GM12878 (cell line): ENCODE results near the gene EP400. TPM values are rescaled to one million over a fixed set of nuclear protein-coding genes. Genes with fewer than 3 reads are reported as not detected.

ENCODE experiments used
- ATAC-seq: fragments of 200-7000 bp; cut with Tn5 transposase; 3 replicates; pipeline ENCODE4 v1.9.1; 2020; ENCODE audit warnings: mild to moderate bottlenecking, moderate library complexity
- BruUV-seq: library from RNA; stranded (reverse); fragments of 400-500 nt; replicated peaks from 2 replicates; lab custom pipeline; 2021; lab: Mats Ljungman, UMichigan
- CTCF ChIA-PET: fragments of 300-600 bp; sonication (Branson Sonifier 250); formaldehyde crosslinking; extraction: SDS; loops from one replicate; lab custom pipeline; 2021; ENCODE audit warnings: inconsistent platforms; lab: Yijun Ruan, JAX
- POLR2A ChIA-PET: fragments of 350-600 bp; formaldehyde crosslinking; extraction: SDS; loops from one replicate; lab custom pipeline; 2021; ENCODE audit warnings: inconsistent platforms; lab: Charles Lee
- RAD21 ChIA-PET: fragments of 300-600 bp; sonication (Branson Sonifier 250); formaldehyde crosslinking; loops from one replicate; lab custom pipeline; 2023; ENCODE audit warnings: antibody characterized with exemption; ENCODE audit not compliant: unreplicated experiment; lab: Charles Lee
- SMC1A ChIA-PET: fragments of 300-600 bp; sonication (Branson Sonifier 250); formaldehyde crosslinking; loops from one replicate; lab custom pipeline; 2023; ENCODE audit not compliant: unreplicated experiment, uncharacterized antibody; lab: Charles Lee
- DNase-seq: peaks from one replicate; pipeline ENCODE4 v3.0.0-alpha.2; 2011; ENCODE audit warnings: low read depth, low spot score
- FAIRE-seq: peaks from 3 replicates; lab custom pipeline; 2011; peaks lifted over from hg19 to GRCh38; lab: Jason Lieb, UNC
- H2AFZ ChIP-seq: 2 replicates; pipeline ENCODE4 v1.6.0; 2011; ENCODE audit warnings: low read depth, low read length, control low read depth; ENCODE audit not compliant: control insufficient read depth
- H3K27ac ChIP-seq: 2 replicates; pipeline ENCODE4 v1.5.1; 2011; ENCODE audit warnings: control low read depth; ENCODE audit not compliant: control insufficient read depth, insufficient read depth
- H3K27me3 ChIP-seq, 2 experiments: replicated peaks in 1 of 2; 2 replicates each; pipeline versions ENCODE4 v1.6.0 to v1.6.1; 2011; ENCODE audit warnings: low read length in 1 of 2; ENCODE audit not compliant: control insufficient read depth in 2 of 2, insufficient read depth in 2 of 2
- H3K36me3 ChIP-seq, 2 experiments: 2 replicates each; pipeline ENCODE4 v1.5.1; 2011; ENCODE audit warnings: low read length in 1 of 2; ENCODE audit not compliant: control insufficient read depth in 2 of 2, insufficient read depth in 2 of 2
- H3K4me1 ChIP-seq: 2 replicates; pipeline ENCODE4 v1.6.1; 2011; ENCODE audit warnings: mild to moderate bottlenecking, low read length, moderate library complexity, mixed read lengths; ENCODE audit not compliant: control insufficient read depth, insufficient read depth
- H3K4me2 ChIP-seq: 2 replicates; pipeline ENCODE4 v1.6.0; 2011; ENCODE audit warnings: control low read depth; ENCODE audit not compliant: control insufficient read depth, insufficient read depth
- H3K4me3 ChIP-seq: fragments of 200-600 bp; sonication (generic); 2 replicates; pipeline ENCODE4 v1.5.1; 2016
- H3K79me2 ChIP-seq: 2 replicates; pipeline ENCODE4 v1.6.0; 2011; ENCODE audit warnings: low read length; ENCODE audit not compliant: control insufficient read depth, insufficient read depth
- H3K9ac ChIP-seq: 2 replicates; pipeline ENCODE4 v1.8.0; 2011; ENCODE audit warnings: low read length, control low read depth, mixed read lengths; ENCODE audit not compliant: control insufficient read depth, insufficient read depth
- H3K9me3 ChIP-seq: replicated peaks from 3 replicates; pipeline ENCODE4 v1.5.1; 2011; ENCODE audit warnings: mild to moderate bottlenecking, low read length; ENCODE audit not compliant: control insufficient read depth, insufficient read depth
- H4K20me1 ChIP-seq: 2 replicates; pipeline ENCODE4 v1.6.0; 2011; ENCODE audit not compliant: control insufficient read depth, insufficient read depth
- BACH1 ChIP-seq: fragments of 450-650 bp; IDR thresholded peaks from 2 replicates; pipeline ENCODE4 v1.6.1; 2017; ENCODE audit warnings: mild to moderate bottlenecking, borderline replicate concordance
- CBX5 ChIP-seq: sonication (generic); IDR thresholded peaks from 2 replicates; pipeline ENCODE4 v1.6.1; 2016; ENCODE audit warnings: low read depth, moderate library complexity, mild to moderate bottlenecking, inconsistent platforms
- CHD4 ChIP-seq: fragments of 200-600 bp; sonication (generic); IDR thresholded peaks from 2 replicates; pipeline ENCODE4 v1.6.1; 2016; ENCODE audit warnings: mild to moderate bottlenecking
- CREB1 ChIP-seq: IDR thresholded peaks from 2 replicates; pipeline ENCODE4 v1.6.1; 2012; ENCODE audit warnings: low read depth, mild to moderate bottlenecking, inconsistent platforms
- HCFC1 ChIP-seq: fragments of 150-350 bp; IDR thresholded peaks from 2 replicates; pipeline ENCODE4 v1.6.1; 2014; ENCODE audit warnings: low read length
- IRF4 ChIP-seq: IDR thresholded peaks from 2 replicates; pipeline ENCODE4 v1.6.1; 2011; ENCODE audit warnings: low read depth, low read length
- MEF2A ChIP-seq: IDR thresholded peaks from 2 replicates; pipeline ENCODE4 v1.6.1; 2011; ENCODE audit warnings: low read depth, mild to moderate bottlenecking, low read length, moderate library complexity; ENCODE audit not compliant: insufficient read depth
- NR2C1 ChIP-seq: fragments of 450-650 bp; IDR thresholded peaks from 2 replicates; pipeline ENCODE4 v1.6.1; 2017; ENCODE audit warnings: antibody characterized with exemption, mild to moderate bottlenecking, moderate library complexity
- NR2F1 ChIP-seq: fragments of 450-650 bp; conservative IDR thresholded peaks from 2 replicates; pipeline ENCODE4 v1.6.1; 2017; ENCODE audit warnings: mild to moderate bottlenecking
- POLR2AphosphoS5 ChIP-seq: IDR thresholded peaks from 2 replicates; pipeline ENCODE4 v1.6.1; 2011; ENCODE audit warnings: mild to moderate bottlenecking, low read length, inconsistent platforms
- RFX5 ChIP-seq: IDR thresholded peaks from 2 replicates; pipeline ENCODE4 v1.6.1; 2011; ENCODE audit warnings: low read depth, low read length, improper control_type of control experiment
- SMARCA5 ChIP-seq: fragments of 450-650 bp; IDR thresholded peaks from 2 replicates; pipeline ENCODE4 v1.6.1; 2017; ENCODE audit warnings: mild to moderate bottlenecking
- WGBS: methylation state at CpG from one replicate; pipeline ENCODE4 v1.1.6; 2016; ENCODE audit warnings: low lambda C conversion rate; ENCODE audit not compliant: insufficient replicate concordance, insufficient coverage; ENCODE audit errors: missing lambda C conversion rate; 5-methylcytosine and 5-hydroxymethylcytosine counted together
- in situ Hi-C: fragments of 300-500 bp; cut with MboI; formaldehyde crosslinking; loops from 9 replicates; pipeline ENCODE4 v1.14.3; 2018; ENCODE audit warnings: mixed read lengths
- intact Hi-C: fragments of 100-400 bp; cut with micrococcal nuclease; formaldehyde crosslinking; loops from one replicate; pipeline ENCODE4 v1.14.2; 2022; ENCODE audit not compliant: unreplicated experiment
- polyA plus RNA-seq, 11 experiments: library from polyadenylated mRNA; depleted of rRNA in 4 of 11; unstranded in 6 of 11; stranded (reverse) in 5 of 11; fragments of >200 nt; fragmentation: Nextera tagmentation in 4 of 11; fragmentation: Illumina TruSeq in 1 of 11; extraction: Ambion mirVana in 4 of 11; extraction: Trizol in 1 of 11; gene quantifications; 1 replicate in 1 of 11; 2 replicates in 10 of 11; pipeline versions ENCODE4 v1.2.1 to v1.2.3, GENCODE V29; 2011 to 2016; ENCODE audit warnings: inconsistent platforms in 2 of 11, missing spikeins in 2 of 11, low read depth in 1 of 11
- total RNA-seq, 4 experiments: library from RNA; depleted of rRNA in 3 of 4; stranded (reverse); fragments of >200 nt in 3 of 4; fragmentation: Illumina TruSeq in 1 of 4; extraction: Trizol in 1 of 4; gene quantifications; 2 replicates each; pipeline versions ENCODE4 v1.2.1 to v1.2.3, GENCODE V29; 2013 to 2021
- TF ChIP-seq, protein P1 (sequence below): fragments of 450-650 bp; conservative IDR thresholded peaks from 2 replicates; pipeline ENCODE4 v1.6.1; 2017; ENCODE audit warnings: mild to moderate bottlenecking, moderate library complexity

Gene EP400
- total and polyA plus RNA-seq, 10 of the 15 experiments (the other 5 are each of a cell fraction or from before 2014, with no cell fraction given), result 3.8 to 44.2 (median 8.4) TPM

DNA sequence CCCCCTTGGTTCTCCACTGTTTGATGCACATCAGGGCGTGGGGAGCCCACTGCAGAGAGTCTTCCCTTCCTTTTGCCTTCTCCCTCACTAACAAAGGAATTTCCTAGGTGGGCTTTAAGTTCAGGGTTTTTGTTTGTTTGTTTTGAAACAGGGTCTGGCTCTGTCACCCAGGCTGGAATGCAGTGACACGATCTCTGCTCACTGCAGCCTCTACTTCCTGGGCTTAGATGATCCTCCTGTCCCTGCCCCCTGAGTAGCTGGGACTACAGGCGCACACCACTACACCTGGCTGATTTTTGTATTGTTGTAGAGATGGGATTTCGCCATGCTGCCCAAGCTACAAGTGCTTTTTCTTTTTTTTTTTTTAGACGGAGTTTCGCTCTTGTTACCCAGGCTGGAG is 33.8 kb downstream of the EP400 start:
- in situ Hi-C loops, result no loop called here

More for the DNA sequence above, 33.8 kb downstream of the EP400 start:
- Histone ChIP-seq H3K27ac (no peak overlapping the region), H3K36me3 (peaks cover 30 to 33% of the 10 kb centered on the region in 2 experiments), H3K9me3 (no peaks in the 10 kb centered on the region), H2AFZ (no peak overlapping the region), H3K4me1 (no peaks in the 10 kb centered on the region), H3K9ac (no peak overlapping the region), H4K20me1 (no peaks in the 10 kb centered on the region), H3K79me2 (no peaks in the 10 kb centered on the region), H3K27me3 (no peaks in the 10 kb centered on the region), H3K4me3 (no peak overlapping the region), H3K4me2 (no peak overlapping the region)
- DNase-seq, result no peak
- TF ChIP-seq RFX5, result no peak
- no peak for TF ChIP-seq HCFC1
- TF ChIP-seq NR2C1, result no peak
- TF ChIP-seq BACH1, result no peak
- TF ChIP-seq NR2F1, result no peak
- no peak for TF ChIP-seq POLR2AphosphoS5
- TF ChIP-seq CBX5, result no peak
- TF ChIP-seq CHD4, result no peak
- TF ChIP-seq SMARCA5, result no peak
- TF ChIP-seq CREB1, result no peak
- TF ChIP-seq MEF2A, result no peak
- TF ChIP-seq IRF4, result no peak
- TF ChIP-seq, protein P1, sequence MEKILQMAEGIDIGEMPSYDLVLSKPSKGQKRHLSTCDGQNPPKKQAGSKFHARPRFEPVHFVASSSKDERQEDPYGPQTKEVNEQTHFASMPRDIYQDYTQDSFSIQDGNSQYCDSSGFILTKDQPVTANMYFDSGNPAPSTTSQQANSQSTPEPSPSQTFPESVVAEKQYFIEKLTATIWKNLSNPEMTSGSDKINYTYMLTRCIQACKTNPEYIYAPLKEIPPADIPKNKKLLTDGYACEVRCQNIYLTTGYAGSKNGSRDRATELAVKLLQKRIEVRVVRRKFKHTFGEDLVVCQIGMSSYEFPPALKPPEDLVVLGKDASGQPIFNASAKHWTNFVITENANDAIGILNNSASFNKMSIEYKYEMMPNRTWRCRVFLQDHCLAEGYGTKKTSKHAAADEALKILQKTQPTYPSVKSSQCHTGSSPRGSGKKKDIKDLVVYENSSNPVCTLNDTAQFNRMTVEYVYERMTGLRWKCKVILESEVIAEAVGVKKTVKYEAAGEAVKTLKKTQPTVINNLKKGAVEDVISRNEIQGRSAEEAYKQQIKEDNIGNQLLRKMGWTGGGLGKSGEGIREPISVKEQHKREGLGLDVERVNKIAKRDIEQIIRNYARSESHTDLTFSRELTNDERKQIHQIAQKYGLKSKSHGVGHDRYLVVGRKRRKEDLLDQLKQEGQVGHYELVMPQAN, result no peak
- intact Hi-C loops, result no loop called here
- BruUV-seq, result no TSS peak
- FAIRE-seq, result no peak
- ChIA-PET RAD21 (no interaction called here), POLR2A (interaction anchor here (0.6 kb wide), 1 partner anchor 14 kb away, joined by 3 read pairs; no protein-coding TSS in a partner anchor), CTCF (no interaction called here), SMC1A (interaction anchor here (1.3 kb wide), 1 partner anchor 26 kb away, joined by 3 read pairs; no protein-coding TSS in a partner anchor)
- no peak for ATAC-seq
- WGBS, result 98% methylated on average over 4 of the region's 6 CpGs
